ENCODE results near the gene NAV2.

NAV2 gene

GRCh38 chr11:19988598-19988997 is 276.0 kb downstream of the NAV2 start:
- H3K4me3 ChIP-seq (ENCODE audit: control insufficient read depth, low read depth, low read length), result no peak overlapping the region
- TF ChIP-seq CTCF (conservative IDR thresholded peaks at IDR 0.05; ENCODE audit: control insufficient read depth, insufficient read depth, low read depth, low read length), result no peak
- peak; percentile 78 for DNase-seq (ENCODE audit: low read depth)

DNA sequence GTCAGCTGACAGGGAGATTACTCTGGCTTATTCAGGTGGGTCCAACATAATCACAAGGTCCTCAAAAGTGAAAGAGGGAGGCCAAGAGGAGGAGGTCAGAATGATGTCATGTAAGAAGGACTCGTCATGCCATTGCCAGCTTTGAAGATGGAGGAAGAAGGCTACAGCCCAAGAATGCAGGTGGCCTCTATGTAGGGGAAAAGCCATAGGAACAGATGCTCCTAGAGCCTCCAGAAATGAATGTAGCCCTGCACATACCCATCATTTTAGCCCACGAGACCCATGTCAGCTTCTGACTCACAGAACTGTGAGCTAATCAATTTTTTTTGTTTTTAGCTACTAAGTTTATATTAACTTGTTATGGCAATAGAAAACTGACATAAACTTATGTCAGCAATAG is 276.6 kb downstream of the NAV2 start:
- no peak for DNase-seq (ENCODE audit: low read depth)
- no peak overlapping the region for H3K4me3 ChIP-seq (ENCODE audit: control insufficient read depth, low read depth, low read length)
- no peak for TF ChIP-seq CTCF (conservative IDR thresholded peaks at IDR 0.05; ENCODE audit: control insufficient read depth, insufficient read depth, low read depth, low read length)

DNA sequence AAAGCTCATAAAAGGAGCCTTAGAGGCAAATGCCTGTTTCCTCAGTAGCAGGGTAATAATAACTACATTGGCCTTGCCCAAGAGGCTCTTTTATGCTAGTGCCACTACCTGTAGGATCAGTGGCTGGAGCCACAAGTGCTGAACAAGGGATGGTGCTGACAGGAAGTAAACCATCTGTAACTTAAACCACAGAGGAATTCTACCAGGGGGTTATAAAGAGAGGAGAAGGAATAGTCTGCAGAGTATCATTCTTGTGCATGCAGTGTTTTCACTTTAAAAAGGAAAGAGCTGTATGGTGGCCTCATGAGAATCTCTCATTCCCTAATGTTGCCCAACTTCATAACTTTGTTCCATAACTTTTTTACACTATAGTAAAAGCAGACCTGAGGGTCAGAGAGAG is 279.5 kb downstream of the NAV2 start:
- no peak overlapping the region for H3K4me3 ChIP-seq (ENCODE audit: control insufficient read depth, low read depth, low read length)
- TF ChIP-seq CTCF (conservative IDR thresholded peaks at IDR 0.05; ENCODE audit: control insufficient read depth, insufficient read depth, low read depth, low read length), result no peak
- DNase-seq (ENCODE audit: low read depth), result no peak

DNA sequence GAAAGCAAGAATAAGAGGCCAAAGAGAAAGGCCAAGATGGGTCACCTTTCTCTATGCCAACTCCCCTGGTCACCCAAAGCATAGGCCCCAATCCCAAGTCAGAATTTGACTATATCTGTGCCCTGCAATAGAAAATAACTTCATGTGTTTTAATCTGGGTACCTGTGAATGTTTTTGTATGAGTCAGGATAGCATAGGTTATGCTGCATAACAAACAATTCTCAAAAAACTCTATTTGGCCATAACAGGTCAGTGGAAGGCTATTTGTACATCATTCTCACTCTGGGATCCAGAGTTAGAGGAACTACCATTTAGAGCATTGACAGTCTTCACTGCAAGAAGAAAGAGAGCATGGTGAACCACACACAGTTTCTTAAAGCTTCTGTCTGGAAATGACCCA is 280.4 kb downstream of the NAV2 start:
- no peak for DNase-seq (ENCODE audit: low read depth)
- TF ChIP-seq CTCF (conservative IDR thresholded peaks at IDR 0.05; ENCODE audit: control insufficient read depth, insufficient read depth, low read depth, low read length), result no peak
- H3K4me3 ChIP-seq (ENCODE audit: control insufficient read depth, low read depth, low read length), result no peak overlapping the region

- peak; percentile 32 for DNase-seq (ENCODE audit: low read depth)
- TF ChIP-seq CTCF (conservative IDR thresholded peaks at IDR 0.05; ENCODE audit: control insufficient read depth, insufficient read depth, low read depth, low read length), result no peak
- no peak overlapping the region for H3K4me3 ChIP-seq (ENCODE audit: control insufficient read depth, low read depth, low read length)
Observed at GRCh38 chr11:19994672-19995071, 282.0 kb downstream of the NAV2 start.

GRCh38 chr11:19995145-19995544 is 282.5 kb downstream of the NAV2 start:
- H3K4me3 ChIP-seq (ENCODE audit: control insufficient read depth, low read depth, low read length), result no peak overlapping the region
- DNase-seq (ENCODE audit: low read depth), result peak; percentile 92
- TF ChIP-seq CTCF (conservative IDR thresholded peaks at IDR 0.05; ENCODE audit: control insufficient read depth, insufficient read depth, low read depth, low read length), result no peak

GRCh38 chr11:19996571-19996970 is 283.9 kb downstream of the NAV2 start:
- TF ChIP-seq CTCF (conservative IDR thresholded peaks at IDR 0.05; ENCODE audit: control insufficient read depth, insufficient read depth, low read depth, low read length), result no peak
- H3K4me3 ChIP-seq (ENCODE audit: control insufficient read depth, low read depth, low read length), result no peak overlapping the region
- no peak for DNase-seq (ENCODE audit: low read depth)
